Hematopoietic multipotent progenitor cell (in vitro differentiated cells): ENCODE measurements around the gene KCNT1. TPM values are rescaled to one million over a fixed set of nuclear protein-coding genes. Genes with fewer than 3 reads are reported as not detected.

ENCODE experiments used
- DNase-seq, 3 donors: peaks; one replicate each; pipeline ENCODE4 v3.0.0-alpha.2; 2011 to 2015; ENCODE audit warnings: low read depth in 2 of 3, low spot score in 2 of 3
- total RNA-seq: library from RNA; depleted of rRNA; stranded (reverse); fragments of >200 nt; gene quantifications from one replicate; pipeline ENCODE4 v1.2.3, GENCODE V29; 2012

KCNT1 gene
- total RNA-seq, 1 donor = under 0.01 TPM

DNA sequence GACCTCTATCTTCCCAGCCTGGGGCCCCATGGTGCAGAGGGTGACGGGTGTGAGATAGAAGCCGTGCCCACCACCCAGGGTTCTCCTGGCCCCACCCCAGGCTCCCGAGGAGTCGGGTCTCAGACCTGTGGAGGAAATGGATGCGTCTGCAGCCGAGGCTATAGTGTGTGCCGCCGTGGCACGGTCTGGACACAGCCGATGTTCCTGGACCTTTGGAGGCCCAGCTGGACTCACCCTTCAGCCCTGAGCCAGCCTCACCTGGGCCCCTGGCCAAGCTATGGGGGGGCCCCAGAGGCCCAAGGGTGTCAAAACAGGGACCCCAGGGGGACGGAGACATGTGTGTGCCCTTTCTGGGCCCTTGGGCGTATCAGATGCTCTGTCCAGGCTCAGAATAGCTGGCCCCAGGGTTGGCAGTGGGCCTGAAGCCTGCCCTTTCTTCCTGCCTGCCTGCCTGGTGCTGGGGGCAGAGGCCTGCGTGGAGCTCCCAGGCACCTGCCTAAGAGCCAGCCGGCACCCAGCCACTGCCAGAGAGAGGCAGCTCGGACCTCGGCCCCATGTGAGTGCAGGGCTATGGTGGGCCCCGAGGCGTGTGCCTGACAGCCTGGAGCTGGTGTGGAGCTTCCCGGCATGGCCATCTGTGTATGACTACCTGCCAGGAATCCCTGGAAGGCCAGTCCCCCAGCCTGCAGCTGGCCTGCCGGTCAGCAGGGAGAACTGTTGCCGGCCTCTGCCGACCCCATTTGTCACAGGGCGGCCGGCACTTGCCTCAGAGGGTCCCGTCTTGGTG, 41.8 kb downstream of the KCNT1 start:
- DNase-seq = no peak

DNA sequence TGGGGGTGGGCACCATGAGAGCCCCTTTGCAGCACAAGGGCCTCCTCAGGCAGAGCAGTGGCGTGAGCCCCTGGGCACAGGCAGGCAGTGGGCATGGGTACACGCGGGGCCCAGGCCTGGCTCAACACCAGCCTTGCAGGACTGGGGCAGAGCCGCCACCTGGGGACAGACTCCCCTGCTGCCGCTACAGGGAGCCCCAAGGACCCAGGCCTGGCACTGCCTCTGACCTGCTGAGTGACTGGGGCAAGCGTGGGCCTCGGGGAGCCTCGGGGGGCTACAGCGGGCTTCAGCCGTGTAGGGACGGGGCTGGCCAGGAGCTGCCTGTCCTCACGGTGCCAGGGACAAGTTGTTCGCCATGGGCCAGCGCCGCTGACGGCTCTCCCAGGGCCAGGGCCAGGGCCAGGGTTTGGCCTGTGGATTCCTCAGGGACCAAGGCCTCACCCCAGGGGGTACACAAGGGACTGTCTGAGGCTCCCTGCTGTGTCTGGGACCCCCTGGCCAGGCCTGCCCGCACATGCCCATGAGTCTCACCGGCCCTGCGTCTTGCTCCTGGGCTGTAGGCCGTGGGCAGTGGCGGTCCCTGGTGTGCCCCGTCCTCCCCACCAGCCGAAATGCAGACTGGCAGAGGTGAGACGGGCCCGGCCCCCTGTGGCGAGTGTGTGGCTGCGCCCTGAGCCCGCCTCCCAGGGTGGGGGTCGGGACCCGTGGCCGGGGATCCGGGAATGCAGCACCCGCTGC, 42.5 kb downstream of the KCNT1 start:
- no peak for DNase-seq

DNA sequence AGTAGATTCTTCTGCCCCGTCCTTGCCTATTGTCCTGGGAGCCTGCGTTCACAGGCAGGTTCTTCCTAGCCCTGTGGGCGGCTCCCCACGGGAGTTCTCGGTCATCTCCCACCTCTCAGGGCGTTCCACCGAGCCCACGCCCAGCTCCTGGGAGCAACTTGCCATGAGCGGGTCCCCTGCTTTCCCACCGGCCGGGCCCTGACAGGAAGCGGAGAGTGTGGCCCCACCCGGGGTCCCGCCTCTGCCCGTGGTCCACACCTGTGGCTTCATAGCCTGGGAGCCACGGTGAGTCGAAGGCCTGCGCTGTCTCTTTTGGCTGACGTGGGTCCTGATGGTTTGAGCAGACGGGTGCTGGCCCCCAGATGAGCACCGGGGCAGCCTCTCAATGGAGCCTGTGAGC, 43.2 kb downstream of the KCNT1 start:
- no peak for DNase-seq

DNA sequence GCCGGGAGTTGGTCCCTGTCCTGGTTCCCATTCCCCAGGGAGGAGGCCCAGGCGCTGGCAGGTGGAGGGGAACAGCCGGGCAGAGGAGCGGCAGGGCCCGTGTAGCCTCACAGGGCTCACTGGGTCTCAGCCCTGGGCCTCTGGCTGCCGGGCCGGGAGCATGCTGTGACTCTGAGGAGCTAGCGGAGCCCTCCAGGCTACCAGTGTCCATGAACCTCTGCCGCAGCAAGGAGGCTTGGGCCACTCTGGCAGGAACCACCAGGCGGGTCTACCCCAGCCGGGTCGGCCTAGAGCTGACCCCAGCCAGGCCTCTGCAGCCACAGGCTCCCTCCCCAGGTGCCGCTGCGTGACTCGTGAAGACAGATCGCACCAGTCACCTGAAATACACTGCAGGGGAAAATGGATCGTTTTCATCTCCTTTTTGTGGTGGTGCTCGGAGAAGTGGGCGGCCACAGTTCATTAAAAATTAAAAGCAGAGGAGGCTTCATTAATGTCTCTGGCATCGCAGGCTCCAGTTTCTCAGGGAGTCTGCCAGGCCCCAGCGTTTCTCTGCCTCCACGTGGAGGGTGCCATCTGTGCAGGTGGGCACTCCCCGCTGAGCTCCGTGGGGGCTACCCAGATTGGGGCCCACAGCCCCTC, 43.8 kb downstream of the KCNT1 start:
- DNase-seq = no peak

DNA sequence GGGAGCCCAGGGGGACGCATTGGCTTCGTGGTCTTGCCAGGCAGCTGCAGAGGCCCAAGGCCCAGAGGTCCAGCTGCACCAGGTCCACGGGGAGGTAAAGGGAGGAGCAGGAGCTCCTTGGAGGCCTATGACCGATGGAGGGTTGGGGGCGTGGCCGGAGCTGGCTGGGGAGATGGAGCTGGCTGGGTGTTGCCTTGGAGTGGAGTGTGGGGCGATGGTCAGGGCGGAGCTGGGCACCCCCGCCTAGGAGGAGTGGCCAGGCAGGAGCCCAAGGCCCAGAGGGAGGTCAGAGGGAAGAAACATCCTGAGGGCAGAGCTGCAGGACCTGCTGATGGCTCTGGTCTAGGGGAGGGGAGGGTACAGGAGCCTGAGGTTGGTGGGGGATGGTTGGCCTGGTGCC, 44.6 kb downstream of the KCNT1 start:
- DNase-seq = no peak

DNA sequence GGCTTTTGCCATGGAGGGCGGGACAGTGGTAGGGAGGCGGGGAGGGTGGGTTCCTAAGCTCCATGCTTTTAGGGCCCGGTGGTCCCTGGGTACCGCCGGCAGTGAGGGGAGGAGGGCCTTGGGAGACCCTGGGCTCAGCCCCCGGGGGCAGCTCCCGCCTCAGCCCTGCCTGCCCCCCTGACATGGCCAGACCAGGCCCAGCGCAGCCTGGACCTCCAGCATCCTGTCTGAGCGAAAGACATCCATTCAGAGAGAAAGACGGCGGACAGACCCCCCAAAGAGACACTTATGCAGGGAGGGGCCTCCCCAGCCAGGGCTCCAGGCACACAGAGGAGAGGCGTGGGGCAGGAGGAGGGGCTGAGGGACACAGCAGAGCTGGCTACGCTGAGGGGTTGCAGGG, 45.3 kb downstream of the KCNT1 start:
- no peak for DNase-seq

DNA sequence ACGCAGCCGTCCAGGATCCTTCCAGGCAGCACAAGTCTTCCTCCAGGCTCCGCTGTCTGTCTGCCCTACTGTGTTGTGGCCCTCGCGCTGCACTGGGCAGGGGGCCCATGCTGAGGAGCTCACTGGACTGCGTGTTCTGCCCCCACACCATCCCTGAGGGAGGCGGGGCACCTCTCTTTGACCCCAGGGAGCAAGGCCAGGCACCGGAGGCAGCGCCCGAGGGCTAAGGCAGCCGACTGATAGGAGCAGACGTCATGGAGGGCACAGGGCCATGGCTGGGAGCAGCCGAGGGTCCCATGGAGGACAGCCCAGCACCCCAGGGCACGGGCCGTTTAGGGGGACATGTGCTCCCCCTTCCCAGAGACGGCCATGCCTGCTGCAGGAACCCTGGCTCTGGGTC, 46.7 kb downstream of the KCNT1 start:
- no peak for DNase-seq

DNA sequence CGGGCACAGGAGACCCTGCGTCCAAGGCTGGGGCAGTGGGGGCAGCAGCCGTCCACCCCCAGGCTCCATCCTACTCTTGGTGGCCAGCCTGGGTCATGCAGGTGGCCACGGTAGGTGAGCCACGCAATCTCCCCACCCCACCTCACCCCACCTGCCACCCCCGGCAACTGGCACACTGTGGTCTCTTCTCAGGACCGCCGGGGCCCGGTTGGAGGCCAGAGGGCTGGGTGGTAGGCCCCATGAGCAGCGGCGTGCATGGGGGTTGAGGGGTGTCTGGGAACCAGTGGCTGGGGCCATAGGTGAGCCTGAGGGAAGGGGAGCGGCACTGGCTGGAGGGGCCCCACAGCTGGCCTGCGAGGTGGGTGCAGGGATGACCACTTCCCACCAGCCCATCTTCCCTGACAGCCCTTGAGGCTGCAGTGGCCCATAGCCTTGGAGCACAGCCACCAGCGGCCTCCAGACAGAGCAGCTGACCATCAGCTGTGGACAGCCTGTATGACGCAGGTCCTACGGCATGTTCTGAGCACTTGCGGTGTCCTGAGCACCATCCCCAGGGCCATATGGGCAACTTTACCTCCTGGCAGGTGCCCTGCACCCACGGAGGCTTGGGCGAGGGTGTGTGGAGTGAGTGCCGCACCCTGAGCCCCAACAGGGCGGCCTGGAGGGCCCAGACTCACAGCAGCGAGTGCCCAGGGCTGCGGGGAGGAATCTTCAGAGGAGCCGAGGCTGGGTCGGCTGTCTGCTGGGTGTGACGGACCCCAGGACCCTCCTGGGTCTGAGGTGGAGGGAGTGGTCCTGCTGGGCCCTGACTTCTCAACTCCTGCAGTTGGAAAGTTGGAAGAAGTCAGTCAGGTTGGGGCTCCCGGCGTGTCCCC, 47.4 kb downstream of the KCNT1 start:
- no peak for DNase-seq

DNA sequence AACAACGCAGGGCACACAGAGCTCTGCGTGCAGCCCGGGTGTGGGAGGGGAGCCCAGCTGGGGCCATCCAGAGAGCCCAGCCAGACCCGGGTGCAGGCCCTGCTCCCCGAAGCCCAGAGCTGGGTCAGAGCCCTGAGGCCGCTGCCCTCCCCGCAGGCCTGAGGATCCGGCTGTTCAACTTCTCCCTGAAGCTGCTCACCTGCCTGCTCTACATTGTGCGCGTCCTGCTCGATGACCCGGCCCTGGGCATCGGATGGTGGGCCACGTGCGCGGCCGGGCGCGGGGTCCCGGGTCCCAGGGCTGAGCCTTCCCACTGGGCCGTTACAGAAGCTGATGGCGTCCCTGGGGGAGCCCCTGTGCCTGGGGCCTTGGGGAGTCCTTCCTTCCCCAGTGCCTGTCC, 48.8 kb downstream of the KCNT1 start:
- no peak for DNase-seq

DNA sequence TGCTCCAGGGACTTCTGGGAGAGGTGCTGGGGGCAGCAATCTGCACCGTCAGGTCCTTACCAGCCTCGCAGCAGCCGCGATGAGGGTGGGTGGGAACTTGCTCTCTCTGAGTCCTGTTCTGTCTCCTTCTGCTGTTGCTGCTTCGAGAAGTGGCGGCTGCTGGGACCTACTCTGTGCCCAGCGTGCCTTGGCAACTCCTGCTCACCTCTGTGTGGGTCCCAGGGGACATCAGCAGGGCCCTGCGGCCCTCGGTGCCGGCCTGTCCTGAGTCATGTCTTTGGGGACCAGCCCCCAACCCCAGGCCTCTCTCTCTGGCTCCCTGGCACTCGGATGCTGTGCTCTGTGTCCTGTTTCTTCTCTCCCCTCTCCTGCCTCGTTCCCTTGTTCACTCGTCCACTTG, 49.5 kb downstream of the KCNT1 start:
- DNase-seq = no peak

DNA sequence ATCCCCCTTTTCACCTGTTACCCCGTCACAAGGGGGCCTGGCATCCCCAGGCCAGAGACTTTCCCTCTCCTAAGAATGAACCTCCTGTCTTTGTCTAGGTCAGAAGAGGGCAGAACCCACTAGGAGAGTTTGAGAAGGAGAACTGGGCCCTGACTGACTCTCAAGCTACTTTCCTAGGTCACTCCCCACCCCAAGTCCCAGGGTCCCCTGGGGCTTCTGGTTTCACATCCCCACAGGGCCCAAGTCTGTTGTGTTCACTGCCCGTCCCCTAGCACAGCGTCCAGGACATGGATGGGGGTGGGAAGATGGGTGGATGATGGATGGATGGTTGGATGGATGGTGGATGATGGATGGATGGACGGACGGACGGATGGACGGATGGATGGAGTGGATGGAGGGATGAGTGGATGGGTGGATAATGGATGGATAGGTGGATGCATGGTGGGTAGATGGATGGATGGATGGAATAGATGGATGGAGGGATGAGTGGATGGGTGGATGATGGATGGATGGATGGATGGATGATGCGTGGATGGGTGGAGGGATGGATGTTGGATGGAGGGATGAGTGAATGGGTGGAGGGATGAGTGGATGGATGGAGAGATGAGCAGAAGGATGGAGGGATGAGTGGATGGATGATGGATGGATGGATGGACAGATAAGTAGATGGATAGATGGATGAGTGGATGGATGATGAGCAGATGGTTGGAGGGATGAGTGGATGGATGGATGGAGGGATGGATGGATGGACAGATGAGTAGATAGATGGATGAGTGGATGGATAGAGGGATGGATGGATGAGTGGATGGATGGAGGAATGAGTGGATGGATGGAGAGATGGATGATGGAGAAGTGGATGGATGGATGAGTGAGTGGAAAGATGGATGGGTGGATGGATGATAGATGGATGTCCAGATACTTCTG, 50.6 kb downstream of the KCNT1 start:
- no peak for DNase-seq

DNA sequence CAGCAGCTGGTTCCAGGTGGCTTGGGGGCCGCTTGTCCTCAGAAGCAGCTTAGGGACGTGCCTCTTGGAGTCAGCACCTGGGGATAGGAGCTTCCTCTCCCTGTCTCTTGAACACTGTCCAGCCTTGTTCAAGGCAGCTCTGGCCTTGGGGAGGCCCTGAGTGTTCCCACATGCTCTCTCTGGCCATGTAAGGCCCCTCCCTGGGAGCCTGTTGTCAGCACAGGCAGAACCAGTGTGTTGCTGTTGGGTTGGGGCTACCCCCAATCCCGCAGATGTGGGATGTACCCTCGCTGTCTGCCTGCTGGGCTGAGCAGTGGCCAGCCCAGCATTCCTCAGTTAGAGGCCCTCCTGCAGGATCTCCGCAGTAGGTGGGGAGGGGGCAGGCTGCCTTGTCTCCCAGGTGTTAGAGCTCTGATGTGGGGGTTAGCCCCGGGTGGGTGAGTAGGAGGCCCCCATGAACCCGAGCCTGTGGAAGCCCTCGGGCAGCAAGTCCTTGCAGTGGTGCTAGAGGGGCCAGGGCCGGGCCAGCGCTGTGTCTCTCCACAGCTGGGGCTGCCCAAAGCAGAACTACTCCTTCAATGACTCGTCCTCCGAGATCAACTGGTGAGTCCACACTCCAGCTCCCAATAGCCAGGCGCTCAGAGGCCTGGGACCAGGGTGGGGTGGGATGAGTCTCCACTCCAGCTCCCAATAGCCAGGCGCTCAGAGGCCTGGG, 51.6 kb downstream of the KCNT1 start:
- DNase-seq = no peak

DNA sequence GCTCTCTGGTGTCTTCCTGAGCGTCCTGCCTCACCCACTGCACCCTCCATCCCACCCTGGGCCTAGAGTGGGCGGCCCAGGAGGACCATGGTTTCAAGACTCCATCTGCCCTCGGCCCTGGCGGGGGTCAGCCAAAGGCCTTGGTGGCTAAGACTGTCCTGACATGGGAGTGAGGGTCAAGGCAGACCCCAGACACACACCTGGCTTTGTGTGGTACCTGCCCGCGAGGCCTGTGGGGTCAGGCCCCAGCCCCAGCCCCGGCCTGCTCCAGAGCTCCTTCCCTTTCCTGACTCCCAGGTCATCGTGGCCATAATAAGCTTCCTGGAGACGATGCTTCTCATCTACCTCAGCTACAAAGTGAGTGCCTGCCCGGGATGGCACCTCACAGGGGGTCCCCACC, 54.6 kb downstream of the KCNT1 start:
- no peak for DNase-seq

DNA sequence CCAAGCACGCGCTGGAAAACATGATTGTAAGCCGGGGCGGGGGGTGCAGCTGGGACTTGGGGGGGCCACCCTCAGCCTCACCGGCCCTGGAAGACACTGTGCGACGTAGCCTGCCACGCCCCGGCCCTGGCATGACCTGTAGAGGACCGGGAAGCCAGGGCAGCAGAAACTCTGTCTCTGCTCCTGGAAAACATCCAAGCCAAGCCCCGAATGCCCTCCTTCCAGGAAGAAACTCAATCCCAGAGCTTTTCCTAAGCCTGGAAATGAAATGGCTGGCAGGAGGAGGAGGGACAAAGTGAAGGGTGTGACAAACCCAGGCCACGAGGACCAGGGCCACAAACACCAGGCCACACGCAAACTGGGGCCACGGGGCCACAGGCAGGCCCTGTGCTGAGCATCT, 55.4 kb downstream of the KCNT1 start:
- DNase-seq = no peak

DNA sequence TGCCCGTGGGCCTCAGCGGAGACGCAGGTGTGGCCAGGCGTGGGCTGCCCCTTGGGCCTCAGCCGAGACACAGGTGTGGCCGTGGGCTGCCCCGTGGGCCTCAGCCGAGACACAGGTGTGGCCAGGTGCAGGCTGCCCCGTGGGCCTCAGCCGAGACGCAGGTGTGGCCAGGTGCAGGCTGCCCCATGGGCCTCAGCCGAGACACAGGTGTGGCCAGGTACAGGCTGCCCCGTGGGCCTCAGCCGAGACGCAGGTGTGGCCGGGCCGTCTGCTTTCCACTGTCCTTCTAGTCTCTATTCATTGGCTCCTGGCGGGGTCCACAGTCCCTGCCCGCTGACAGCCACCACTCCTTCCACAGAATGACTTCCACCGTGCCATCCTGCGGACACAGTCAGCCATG, 56.1 kb downstream of the KCNT1 start:
- no peak for DNase-seq

DNA sequence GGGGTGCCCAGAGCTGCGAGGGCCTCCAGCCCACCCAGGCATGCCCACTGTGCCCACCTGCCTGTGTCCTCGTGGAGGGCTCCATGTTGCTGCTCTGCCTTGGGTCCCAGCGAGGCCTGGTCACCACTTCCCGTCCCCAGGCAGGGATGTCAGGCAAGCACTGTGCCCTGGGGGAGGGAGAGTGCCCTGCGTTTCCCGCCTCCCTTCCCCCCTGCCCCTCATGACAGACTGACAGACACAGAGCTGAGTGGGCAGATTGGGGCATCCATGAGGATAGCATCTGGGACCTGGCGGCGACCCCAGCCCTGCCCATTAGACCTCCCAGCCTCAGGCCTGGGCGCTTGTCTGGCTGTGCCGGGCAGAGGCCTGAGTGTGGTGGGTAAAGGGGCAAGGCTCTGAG, 56.9 kb downstream of the KCNT1 start:
- DNase-seq = no peak

DNA sequence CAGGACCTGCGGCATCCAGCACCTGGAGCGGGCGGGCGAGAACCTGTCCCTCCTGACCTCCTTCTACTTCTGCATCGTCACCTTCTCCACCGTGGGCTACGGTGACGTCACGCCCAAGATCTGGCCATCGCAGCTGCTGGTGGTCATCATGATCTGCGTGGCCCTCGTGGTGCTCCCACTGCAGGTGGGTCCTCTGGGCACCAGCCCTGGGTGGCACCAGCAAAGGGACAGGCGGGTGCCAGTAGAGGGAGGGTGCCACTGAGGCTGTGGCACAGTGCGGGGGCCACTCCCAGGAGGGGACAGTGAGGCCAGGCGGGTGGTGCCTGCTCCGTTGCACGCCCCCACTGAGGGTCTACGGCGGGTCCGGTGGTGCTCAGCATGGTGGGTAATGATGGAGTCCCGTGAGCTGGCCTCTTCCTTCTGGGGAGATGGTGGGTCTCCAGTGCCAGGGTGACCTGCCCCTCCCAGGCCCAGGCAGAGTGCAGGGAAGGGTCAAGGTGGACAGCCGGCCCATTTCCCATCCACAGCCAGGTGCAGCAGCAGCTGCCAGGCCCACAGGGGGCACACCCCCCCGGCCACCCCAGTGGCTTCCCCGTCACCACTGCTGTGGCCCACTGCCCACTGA, 57.8 kb downstream of the KCNT1 start:
- no peak for DNase-seq

DNA sequence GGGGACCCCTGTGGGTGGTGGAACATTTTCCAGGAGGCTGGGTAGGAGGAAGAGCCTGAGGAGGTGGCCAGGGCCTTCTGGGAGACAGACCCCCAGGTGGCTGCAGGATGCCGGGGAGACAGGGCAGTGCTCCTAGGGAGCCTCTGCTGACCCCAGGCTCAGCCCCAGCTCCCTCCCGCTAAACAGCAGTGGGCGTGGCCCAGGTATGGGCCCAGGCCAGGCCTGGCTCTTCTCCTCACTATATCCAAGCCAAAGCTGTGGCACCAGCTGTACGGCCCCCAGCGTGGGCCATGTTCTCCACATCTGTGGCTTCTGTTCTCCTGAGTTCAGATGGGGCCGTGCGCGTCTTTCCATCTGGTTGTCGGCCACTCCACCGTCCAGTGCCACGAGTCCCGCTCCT, 58.5 kb downstream of the KCNT1 start:
- no peak for DNase-seq
